ENCODE results near the gene RDH12.
"Not testable (repeated sequence)": the region's sequence is repeated elsewhere in the genome, so short reads cannot be mapped to it uniquely, and the experiment has no call there.

RDH12 gene

GRCh38 chr14:67718265-67718664 is 16.6 kb downstream of the RDH12 start:
- no peak for DNase-seq (ENCODE audit: low read depth in 1 of 2, low spot score in 1 of 2)
- no peaks in the 10 kb centered on the region for H3K27me3 ChIP-seq (ENCODE audit: insufficient read depth, poor library complexity, severe bottlenecking)
- TF ChIP-seq SPI1 (IDR thresholded peaks at IDR 0.05; ENCODE audit: borderline replicate concordance, low read depth) (no peak), GABPA (IDR thresholded peaks at IDR 0.05; ENCODE audit: low read depth) (no peak), REST (IDR thresholded peaks at IDR 0.05; ENCODE audit: insufficient replicate concordance, low read depth) (no peak), CTCF (IDR thresholded peaks at IDR 0.05; ENCODE audit: insufficient read depth, low read length) (no peak), POLR2AphosphoS5 (IDR thresholded peaks at IDR 0.05; ENCODE audit: low read depth) (no peak)
- H3K27ac ChIP-seq (replicated peaks): no peak overlapping the region
- no peak overlapping the region for H3K4me3 ChIP-seq (replicated peaks; ENCODE audit: insufficient read depth, low read length)

GRCh38 chr14:67719385-67719784 is 17.7 kb downstream of the RDH12 start:
- not testable (repeated sequence) for DNase-seq (ENCODE audit: low read depth in 1 of 2, low spot score in 1 of 2); H3K27ac ChIP-seq (replicated peaks); H3K27me3 ChIP-seq (ENCODE audit: insufficient read depth, poor library complexity, severe bottlenecking); H3K4me3 ChIP-seq (replicated peaks; ENCODE audit: insufficient read depth, low read length)

- no peaks in the 10 kb centered on the region for H3K27me3 ChIP-seq (ENCODE audit: insufficient read depth, poor library complexity, severe bottlenecking)
- DNase-seq (ENCODE audit: low read depth in 1 of 2, low spot score in 1 of 2): no peak
- TF ChIP-seq REST (IDR thresholded peaks at IDR 0.05; ENCODE audit: insufficient replicate concordance, low read depth) (no peak), GABPA (IDR thresholded peaks at IDR 0.05; ENCODE audit: low read depth) (no peak), POLR2AphosphoS5 (IDR thresholded peaks at IDR 0.05; ENCODE audit: low read depth) (no peak), SPI1 (IDR thresholded peaks at IDR 0.05; ENCODE audit: borderline replicate concordance, low read depth) (no peak), CTCF (IDR thresholded peaks at IDR 0.05; ENCODE audit: insufficient read depth, low read length) (no peak)
- H3K27ac ChIP-seq (replicated peaks): no peak overlapping the region
- H3K4me3 ChIP-seq (replicated peaks; ENCODE audit: insufficient read depth, low read length): no peak overlapping the region
Measured at GRCh38 chr14:67719866-67720265, 18.2 kb downstream of the RDH12 start.

- Histone ChIP-seq H3K4me3 (replicated peaks; ENCODE audit: insufficient read depth, low read length) (no peak overlapping the region), H3K27me3 (ENCODE audit: insufficient read depth, poor library complexity, severe bottlenecking) (no peaks in the 10 kb centered on the region), H3K27ac (replicated peaks) (no peak overlapping the region)
- no peak for DNase-seq (ENCODE audit: low read depth in 1 of 2, low spot score in 1 of 2)
- no peak for TF ChIP-seq CTCF (IDR thresholded peaks at IDR 0.05; ENCODE audit: insufficient read depth, low read length)
- TF ChIP-seq REST (IDR thresholded peaks at IDR 0.05; ENCODE audit: insufficient replicate concordance, low read depth): no peak
Measured at GRCh38 chr14:67721875-67722274, 20.2 kb downstream of the RDH12 start.
